A172 (cell line): ENCODE results near the gene KLHL29. TPM values are rescaled to one million over a fixed set of nuclear protein-coding genes. Genes with fewer than 3 reads are reported as not detected.
A peak's percentile ranks its signal among the peaks of the same experiment; 100 is the strongest.

Experiments
- DNase-seq: peaks from one replicate; pipeline ENCODE4 v3.0.0-alpha.2; 2015; ENCODE audit warnings: low spot score
- total RNA-seq: library from RNA; depleted of rRNA; stranded (reverse); fragments of >200 nt; shearing (Covaris generic); gene quantifications from 2 replicates; pipeline ENCODE4 v1.2.3, GENCODE V29; 2014

The KLHL29 gene
- total RNA-seq, 1 experiment from 2014 or later, result 0.76 TPM

DNA sequence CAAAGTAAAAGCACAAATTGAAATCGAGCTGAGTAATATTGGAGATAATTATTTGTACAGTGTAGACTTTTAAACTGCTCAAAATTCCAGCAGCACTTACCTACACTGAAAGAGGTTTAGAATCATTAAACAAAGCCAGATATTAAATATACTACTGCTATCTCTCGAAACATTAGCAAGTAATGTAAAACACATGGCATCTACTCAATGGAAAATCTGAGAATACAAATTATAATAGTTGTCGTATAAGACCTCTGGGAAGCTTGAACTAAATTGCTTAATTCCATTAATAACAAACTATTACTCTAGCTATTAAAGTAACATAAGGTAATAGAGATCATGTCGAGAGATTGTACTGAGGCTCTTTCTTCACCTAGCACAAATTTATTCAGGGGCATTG, 108.9 kb downstream of the KLHL29 start:
- no peak for DNase-seq

DNA sequence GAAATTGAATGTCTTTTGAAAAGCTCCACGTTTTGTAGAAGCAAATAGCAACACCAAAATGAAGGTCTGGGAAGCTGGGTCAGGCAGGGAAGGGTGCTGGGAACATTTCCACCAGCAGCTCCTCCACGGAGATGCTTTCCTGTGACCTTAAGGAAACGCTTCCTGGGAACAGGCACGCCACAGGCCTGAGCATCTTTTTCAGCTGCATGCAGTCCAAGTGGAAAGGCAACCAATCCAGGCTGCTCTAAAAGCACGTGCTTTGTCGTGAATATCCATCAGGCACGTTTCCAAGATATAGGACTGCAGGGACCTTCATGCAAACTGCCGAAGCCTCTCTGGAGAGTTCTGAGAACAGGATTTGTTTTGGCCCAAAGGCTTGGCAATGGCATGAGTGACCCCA, 109.3 kb downstream of the KLHL29 start:
- DNase-seq, result no peak

DNA sequence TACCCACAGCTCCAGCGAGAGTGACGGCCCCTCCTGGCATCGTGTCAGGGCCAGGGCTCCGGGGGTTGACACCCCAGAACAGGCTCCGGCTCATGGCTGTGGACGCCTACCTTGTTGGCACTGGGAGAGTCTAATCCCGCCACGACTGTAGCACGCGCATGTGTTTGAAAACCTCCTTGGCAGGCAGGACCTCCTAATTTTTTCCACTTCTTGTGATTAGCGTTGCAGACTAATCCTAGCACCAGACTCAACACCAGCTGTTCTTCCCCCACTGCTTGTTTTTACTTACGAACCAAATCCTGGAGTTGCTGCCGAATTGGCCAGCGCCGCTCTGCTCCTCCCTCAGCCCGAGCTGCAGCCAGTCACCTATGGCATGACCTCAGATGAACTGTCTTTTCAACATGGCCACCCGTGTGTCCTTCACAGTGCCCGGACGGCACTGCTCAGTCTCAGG, 110.7 kb downstream of the KLHL29 start:
- no peak for DNase-seq

DNA sequence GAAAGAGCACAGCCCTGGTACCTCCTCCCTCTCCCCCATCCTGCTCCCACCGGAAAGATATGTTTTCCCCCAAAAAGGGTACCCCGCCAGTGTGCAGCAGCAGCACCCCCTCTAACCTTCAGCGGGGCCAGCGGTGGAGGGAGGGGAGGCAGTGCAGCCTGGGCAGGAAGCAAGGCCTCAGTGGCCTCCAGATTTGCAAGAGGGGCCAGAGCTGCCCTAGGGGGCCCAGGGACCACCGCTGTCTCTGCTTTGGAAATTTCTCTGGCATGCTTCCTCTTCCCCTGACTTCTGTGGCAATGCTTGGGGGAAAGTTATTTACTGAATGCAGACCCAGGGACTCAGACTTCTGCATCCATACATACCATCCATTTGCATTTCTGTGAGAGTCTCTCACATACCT, 111.5 kb downstream of the KLHL29 start:
- DNase-seq, result no peak

DNA sequence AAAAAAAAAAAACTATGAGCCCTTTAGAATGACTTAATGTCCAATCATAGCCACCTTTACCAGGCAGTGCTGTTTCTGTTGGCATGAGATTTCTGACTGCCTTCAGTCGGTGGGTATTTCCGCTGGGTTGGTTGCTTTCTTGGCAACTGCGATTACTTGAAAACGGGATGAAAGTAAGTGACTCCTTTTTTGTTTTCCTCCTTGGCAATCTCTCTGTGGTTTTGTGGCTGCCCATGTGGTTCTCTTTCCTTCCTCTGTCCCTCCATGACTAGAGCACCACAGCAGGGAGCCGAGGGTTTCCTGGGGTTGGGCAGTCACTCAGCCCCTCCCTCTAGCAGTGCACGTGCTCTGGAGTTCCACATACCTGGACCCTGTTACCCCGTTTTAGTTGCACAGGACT, 112.1 kb downstream of the KLHL29 start:
- DNase-seq, result peak; percentile 97

DNA sequence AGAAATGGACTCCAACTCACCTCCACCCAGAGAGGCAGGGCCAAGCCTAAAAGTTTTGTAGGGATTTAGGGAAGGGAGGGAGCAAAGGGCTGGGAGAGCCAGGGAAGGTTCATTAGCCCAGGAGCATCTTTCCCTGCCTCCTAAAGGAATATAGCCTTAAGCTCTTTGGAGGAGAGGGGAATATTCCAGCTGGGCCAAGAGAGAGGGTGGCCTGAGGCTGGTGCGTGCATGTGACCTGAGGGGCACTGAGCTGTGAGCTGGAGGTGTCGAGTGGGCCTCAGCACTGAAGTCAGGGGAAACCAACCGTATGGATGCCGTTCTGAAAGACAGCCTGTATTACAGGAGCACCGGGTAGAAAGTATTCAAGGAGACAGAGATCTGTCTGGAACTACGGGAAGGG, 112.6 kb downstream of the KLHL29 start:
- DNase-seq, result peak; percentile 5

DNA sequence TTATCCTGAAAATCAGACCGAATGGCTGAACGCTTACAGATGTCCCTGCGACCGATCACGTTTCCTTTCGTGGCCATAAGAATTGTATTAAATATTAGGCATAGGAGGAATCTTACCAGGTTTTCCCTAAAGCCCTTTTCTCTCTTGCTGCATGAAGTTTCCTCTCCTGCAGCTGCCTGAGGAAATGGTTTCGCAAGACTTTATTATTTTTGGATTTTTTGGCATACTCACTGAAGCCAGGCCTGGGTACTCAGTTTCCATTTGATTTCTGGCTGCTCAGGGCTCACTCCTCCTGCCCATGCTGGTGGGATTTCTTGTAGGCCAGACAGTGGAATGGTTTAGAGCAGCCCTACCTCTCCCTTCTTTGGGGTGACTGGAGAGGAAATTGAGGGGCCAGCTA, 114.0 kb downstream of the KLHL29 start:
- DNase-seq, result no peak

DNA sequence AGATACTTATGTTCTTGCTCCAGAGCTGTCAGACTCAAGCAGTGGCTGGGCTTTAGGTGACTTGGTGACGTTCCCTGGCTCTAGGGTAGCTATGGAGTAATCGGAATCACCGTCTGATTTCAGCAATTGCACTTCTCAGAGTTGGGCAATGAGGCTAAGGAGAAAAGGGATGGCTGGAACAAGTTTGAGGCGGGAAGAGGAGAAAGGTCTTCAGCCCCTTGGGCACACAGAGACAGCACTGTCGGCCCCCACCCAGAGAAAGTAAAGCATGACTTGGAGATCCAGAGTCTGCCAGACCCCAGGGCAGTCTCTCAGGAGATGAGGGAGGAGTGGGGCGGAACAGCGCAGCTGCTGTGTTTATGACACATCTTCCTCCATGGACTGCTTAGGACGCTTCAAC, 114.5 kb downstream of the KLHL29 start:
- DNase-seq, result no peak

DNA sequence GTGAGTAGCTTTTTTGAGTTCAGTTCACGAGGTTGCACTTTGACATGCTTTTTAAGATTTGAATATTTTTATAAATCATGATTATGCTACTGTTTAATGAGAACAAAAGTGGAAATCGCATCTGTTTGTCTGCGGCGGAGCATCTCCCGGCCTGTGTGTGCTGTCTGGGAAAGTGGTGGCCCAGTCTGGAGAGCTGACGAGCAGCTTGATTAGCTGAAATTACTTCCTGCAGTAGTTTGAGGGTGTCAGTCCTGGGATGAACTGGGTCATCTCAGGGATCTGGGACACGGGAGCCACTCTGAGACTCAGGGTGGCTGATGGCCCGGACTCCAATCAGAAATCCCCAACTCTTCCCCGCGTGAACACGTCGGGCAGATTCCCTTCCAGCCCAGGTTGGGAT, 115.9 kb downstream of the KLHL29 start:
- DNase-seq, result no peak

DNA sequence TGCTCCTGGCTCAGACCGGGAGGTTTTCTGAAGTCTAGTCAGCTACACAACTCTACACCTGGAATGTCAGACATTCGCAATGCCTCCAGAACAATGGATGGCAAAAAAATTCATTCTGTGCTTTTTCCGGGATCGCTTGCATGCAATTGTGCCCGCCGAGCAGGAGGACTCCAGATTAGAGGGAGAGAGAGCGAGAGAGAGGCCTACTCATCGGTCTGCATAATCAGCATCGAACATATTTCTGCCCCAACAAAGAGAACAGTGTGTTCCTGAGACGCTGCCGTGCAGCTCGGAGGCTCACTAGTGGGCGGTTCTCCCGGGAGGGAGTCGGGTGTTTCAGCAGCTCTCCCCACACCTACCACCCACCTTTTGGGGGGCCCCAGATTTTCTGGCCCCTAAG, 117.1 kb downstream of the KLHL29 start:
- DNase-seq, result no peak

DNA sequence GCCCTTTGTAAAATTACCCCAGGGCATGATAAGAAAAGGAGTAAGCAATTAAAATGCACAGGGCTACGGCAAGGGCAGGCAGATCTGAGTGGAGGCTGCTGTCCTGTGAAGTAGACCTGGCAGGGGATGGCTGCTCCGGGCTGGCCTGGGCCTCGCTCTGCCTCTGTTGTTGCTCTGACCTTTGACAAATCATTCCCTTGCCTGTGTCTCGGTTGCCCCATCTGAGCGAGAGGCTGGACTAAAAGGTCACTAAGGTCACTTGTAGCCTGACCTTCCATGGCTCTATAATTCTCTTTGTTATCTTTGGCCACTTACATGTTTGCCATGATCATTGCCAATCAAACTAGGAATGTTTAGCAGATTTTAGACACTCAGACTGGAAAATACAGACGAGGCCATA, 118.1 kb downstream of the KLHL29 start:
- DNase-seq, result no peak

DNA sequence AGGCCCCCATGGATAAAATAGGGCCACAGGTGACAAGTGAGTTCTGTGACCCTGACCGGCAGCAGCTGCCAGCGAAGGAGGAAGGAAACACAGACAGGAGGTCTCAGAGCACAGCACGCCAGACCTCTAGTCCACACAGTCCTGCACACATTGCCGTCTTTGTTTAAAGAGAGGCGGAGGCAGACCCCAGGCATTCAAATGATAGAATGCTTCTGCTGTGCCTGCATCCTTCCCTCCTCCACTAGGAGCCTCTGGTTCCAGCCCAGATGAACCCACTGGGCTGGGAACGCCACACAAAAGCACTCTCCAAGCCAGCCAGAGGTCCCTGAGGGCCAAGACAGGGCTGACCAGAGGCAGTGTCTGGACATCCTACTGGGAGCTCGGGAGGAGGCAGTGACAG, 118.7 kb downstream of the KLHL29 start:
- DNase-seq, result no peak

DNA sequence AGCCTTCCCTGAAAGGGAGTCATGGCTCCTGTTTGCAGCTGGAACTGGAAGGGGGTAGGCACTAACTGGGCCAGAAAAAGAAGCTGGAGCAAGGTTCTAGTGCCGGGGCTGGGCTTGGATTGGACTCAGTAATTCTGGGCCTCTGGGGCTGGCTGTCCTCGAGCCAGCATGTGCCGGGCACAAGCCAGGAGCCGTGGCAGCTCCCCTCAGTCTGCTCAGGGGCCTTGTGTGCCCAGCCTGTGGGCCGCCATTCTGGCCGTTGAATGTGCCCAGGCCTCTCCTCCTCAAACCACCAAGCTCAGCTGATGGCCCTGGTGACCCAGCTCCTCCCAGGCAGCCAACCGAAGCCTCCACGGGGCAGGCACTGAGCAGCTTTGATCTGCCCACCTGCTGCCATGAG, 119.6 kb downstream of the KLHL29 start:
- no peak for DNase-seq

DNA sequence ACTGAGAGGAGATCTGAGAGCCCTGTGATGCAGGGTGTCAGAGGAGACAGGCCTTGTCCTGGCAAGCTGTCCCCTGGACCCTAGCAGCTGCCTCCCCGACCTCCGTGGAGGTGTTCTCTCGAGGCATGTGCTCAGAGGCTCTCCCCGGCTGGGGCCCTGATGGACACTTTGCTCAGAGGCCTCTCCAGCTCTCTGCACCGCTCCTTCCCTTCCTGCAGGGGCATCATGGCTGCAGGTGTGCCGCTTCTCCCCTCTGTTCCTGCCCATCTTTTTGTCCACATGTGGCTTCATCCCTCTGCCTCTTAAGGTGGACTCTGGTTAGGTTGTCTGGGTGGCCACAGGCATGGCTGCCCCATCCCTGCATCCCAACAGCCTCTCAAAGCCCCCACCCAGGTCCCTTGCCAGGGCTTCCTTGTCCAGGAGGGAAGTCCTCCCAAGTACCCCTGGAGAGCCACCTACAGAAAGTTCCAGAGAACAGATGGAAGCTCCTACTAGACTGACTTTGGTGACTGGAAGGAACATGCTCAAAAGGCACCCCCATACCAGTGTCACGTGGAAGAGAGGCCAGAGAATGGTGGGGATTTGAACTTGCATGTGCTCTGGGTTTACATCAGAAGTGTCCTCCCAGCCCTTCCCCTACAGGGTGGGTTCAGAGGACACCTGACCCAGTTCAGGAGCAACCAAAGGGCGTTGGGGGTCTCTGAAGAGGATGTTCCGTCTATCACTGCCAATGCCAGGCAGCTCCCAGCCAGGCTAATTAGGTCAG, 120.4 kb downstream of the KLHL29 start:
- no peak for DNase-seq

DNA sequence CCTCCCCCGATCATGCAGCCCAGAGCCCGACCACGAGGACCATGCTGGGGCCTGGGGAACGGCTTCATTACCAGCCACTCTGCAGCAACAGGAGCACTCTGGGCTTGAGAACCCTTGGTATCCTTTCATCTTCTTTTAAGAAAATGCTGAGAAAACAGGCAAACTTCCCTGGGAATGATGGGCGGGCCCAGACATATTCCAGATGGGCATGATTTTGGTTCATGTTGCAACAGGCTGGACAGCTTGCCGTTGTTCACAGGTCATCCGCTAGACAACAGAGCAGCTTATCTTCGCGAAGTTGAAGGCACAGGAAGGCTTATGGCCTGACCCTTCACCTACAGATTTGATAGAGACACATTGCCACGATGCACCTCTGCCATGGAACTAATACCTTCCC, 121.0 kb downstream of the KLHL29 start:
- DNase-seq, result no peak

DNA sequence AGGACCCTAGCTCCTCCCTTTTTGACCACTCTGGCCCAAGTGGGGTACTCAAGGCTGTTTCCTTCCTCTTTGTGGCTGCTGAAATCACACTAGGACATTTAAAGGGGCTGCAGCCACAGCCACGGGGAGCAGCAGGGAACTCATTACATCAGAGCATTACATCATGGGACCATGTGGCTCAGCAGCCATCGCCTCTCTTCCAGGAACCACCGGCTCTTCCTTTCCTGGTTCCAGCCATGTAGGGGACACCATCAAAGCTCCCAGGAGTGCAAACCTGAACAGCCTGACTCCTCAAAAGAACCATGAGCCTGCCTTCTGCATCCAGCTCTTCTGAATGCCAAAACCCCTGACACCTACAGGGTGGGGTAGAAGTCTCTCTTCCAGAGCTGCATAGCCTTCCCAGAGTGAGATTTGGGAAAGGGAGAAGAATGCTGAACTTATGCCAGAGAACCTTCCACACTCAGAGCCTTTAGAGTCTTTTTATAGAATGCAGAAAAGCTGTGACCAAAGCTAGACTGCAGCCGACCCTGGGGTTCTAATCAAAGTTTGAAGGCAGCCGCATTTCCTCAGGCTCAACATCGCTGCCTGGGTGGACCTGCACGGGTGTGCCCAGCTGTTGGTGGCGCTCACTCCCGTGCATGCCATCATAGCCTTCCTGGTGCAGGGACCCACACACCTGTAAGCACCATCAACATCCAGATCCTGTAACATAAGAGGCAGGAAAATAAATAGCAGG, 121.7 kb downstream of the KLHL29 start:
- no peak for DNase-seq

DNA sequence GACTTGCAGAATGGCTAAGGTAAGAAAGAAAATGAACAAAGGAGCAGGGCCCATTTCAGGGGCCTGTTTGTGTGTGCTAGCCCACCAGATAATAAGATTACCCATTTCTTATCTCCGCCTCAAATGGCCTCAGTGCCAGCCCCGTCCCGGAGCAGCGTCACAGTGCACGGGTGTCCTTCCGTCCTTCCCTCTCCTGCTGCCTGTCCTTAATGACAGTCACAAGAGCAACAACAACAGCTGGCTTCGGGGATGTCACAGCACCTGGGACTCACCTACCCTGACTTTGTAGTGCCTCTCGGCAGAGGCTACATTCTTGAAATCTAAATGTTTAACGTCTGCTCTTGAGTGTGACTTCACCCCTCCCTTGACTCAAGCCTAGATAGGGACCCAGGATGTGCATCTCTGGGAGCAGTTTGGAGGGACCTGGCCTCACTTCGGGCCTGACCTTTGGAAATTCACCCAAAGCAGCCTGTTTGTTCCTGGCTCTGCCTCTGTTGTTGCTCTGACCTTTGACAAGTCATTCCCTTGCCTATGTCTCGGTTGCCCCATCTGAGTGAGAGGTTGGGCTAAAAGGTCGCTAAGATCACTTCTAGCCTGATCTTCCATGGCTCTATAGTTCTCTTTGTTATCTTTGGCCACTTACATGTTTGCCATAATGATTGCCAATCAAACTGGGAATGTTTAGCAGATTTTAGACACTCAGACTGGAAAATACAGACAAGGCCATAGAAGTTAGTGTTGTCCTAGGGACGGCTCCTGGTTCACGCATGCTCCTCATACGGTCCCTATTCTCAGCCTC, 122.5 kb downstream of the KLHL29 start:
- DNase-seq, result no peak

DNA sequence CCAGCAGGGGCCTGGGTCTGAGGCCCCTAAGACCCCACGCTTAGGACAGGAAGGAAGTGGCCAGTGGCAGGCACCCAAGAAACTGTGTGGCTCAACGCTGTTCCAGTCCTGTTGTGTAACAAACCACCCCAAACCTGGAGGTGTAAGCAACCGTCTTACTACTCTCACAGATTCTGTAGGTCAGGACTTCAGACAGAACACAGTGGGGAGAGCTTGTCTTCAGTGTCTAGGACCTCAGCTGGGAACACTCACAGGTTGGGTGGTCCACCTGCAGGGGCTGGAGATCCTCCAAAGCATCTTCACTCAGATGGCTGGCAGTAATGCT, 123.0 kb downstream of the KLHL29 start:
- DNase-seq, result no peak

DNA sequence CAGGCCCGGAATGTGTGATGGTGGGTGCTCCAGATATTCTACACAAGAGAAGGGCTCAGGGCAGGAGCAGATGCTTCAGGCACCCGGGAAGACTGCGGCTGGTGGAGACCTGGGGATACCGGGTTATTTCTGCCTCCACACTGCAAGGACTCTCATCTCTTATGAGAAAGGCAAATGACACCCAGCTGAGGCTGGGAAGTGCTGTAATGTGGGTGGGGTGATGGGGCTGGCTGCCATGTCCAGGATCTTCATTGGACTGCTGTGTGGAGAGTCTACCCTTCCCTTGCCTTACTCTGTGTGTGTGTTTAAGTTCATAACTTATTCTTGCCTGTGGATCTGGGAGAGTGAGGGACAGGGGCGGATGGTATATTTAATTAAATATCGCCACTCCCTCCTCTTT, 124.1 kb downstream of the KLHL29 start:
- DNase-seq, result no peak

DNA sequence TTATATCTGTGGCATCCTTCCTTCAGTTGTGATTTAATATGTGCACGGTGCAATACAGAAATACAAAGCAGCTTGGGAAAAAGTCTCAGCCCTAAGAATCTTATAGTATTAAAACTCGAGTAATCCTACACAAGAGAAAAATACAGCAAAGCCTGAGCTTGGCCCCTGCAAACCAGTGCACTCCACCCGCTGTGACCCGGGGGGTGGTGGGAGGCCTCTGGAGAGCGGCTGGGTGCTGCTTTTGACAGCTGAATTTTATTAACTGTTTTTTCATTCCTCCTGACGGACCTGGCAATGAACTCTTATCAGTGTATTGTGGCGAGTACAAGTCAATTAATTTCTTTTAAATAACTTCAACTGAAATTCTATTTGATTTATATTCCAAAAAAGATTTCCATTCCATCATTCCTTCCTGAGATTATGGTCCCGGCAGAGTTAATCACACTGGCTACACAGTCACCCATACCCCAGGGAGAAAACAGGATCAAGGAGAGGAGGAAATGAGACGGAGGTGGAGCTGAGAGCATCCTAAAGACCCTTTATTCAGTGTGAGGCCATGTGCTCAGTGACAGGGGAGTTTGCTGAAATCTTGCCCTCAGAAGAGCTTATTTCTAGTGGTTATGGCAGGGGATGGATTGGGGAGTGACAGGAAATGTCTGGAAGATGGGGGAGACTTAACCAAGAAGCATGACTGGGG, 124.8 kb downstream of the KLHL29 start:
- DNase-seq, result no peak

DNA sequence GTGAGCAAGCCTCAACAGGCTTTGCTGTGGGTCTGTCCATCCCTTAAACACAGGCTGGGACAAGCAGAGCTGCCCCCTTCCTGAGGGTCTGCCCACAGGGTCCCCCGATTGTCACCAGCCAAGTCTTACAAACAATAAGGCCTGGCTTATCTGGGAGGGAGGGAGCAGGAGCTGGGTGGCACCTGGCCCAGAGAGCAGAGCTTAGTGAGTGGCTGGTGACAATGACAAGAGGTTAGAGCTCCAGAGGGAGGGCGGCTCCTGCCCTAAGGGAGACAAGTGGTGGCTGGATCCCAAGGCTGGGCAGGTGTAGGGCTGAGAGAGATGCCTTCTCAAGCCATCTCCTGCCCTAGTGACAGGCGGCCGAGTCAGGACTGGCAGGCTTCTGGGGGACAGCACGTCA, 125.5 kb downstream of the KLHL29 start:
- DNase-seq, result no peak

DNA sequence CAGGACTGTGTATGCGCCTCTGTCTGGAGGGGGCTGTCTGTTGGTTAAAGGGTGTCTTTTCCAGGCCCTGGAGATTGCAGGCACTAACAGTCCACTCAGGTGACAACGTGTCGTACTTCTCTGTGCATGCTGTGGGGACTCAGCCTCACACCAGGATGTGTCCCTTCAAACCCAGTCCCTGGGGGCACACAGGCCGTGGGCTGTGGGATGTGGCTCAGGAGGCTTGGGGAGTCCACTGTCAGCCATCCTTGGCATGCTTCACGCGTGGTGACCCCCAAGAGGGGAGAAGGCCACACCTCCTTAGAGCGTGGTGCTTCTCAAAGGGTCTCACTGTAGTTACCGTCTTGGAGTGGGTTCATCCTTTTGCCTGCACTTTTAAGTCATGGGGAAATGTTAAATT, 127.8 kb downstream of the KLHL29 start:
- no peak for DNase-seq
